ENCODE data around the gene HPS1. TPM values are rescaled to one million over a fixed set of nuclear protein-coding genes. Genes with fewer than 3 reads are reported as not detected.

HPS1 gene
- polyA plus RNA-seq, 2 of the 4 experiments (the other 2 are of a cell fraction), result 25.1 to 28.2 TPM

GRCh38 chr10:98486421-98486820, 39.7 kb upstream of the HPS1 start:
- ATAC-seq (no peak), DNase-seq (ENCODE audit: low read depth in 1 of 2, low spot score in 1 of 2) (no peak), FAIRE-seq (no peak)
- H3K9me3 ChIP-seq, result no peaks in the 10 kb centered on the region
- 36% methylated on average over 3 of the region's 3 CpGs for WGBS (ENCODE audit: missing lambda C conversion rate)
- TF ChIP-seq MAFK (IDR thresholded peaks at IDR 0.05; ENCODE audit: partially characterized antibody), result no peak
- TF ChIP-seq RNF2 (IDR thresholded peaks at IDR 0.05; ENCODE audit: borderline replicate concordance, low read depth), result no peak
- no peak for TF ChIP-seq ESRRA (IDR thresholded peaks at IDR 0.05; ENCODE audit: borderline replicate concordance, low read length)
- no peak for TF ChIP-seq ZC3H11A (IDR thresholded peaks at IDR 0.05)
- no peak for TF ChIP-seq JUN (IDR thresholded peaks at IDR 0.05)
- TF ChIP-seq PHF8 (IDR thresholded peaks at IDR 0.05; ENCODE audit: borderline replicate concordance, low read depth), result no peak
- no peak for TF ChIP-seq MYC (IDR thresholded peaks at IDR 0.05; ENCODE audit: borderline replicate concordance, low read length)
- TF ChIP-seq TP53 (CRISPR knock-in tag; IDR thresholded peaks at IDR 0.05), result no peak
- TF ChIP-seq NR3C1 (IDR thresholded peaks at IDR 0.05), result no peak
- no peak for TF ChIP-seq ZSCAN20 (CRISPR knock-in tag; IDR thresholded peaks at IDR 0.05)
- no peak for TF ChIP-seq TFCP2L1 (CRISPR knock-in tag; IDR thresholded peaks at IDR 0.05)
- TF ChIP-seq RARB (CRISPR knock-in tag; IDR thresholded peaks at IDR 0.05), result no peak
- TF ChIP-seq POLR2A (IDR thresholded peaks at IDR 0.05; ENCODE audit: low read length), result no peak
- no peak for TF ChIP-seq EHF (CRISPR knock-in tag; IDR thresholded peaks at IDR 0.05)
- TF ChIP-seq HOXA7 (CRISPR knock-in tag; IDR thresholded peaks at IDR 0.05), result no peak
- no peak for TF ChIP-seq HOXB5 (CRISPR knock-in tag; IDR thresholded peaks at IDR 0.05)
- no peak for TF ChIP-seq CBX2 (IDR thresholded peaks at IDR 0.05; ENCODE audit: borderline replicate concordance, low read depth)
- no peak for TF ChIP-seq CTCF (IDR thresholded peaks at IDR 0.05)
- TF ChIP-seq CHD2 (IDR thresholded peaks at IDR 0.05; ENCODE audit: low read length, partially characterized antibody), result no peak
- H3K4me2 ChIP-seq, result no peak overlapping the region
- ChIA-PET POLR2A (no interaction called here), CTCF (no interaction called here)
- H3K27ac ChIP-seq, result no peak overlapping the region
- no peak overlapping the region for H3K4me3 ChIP-seq
- H3K4me1 ChIP-seq, result no peaks in the 10 kb centered on the region

- no peaks in the 10 kb centered on the region for H3K4me1 ChIP-seq
- DNase-seq (ENCODE audit: low read depth in 1 of 2, low spot score in 1 of 2), result no peak
- no peaks in the 10 kb centered on the region for H3K9me3 ChIP-seq
- POLR2A ChIA-PET, result no interaction called here
- TF ChIP-seq MAX (IDR thresholded peaks at IDR 0.05) (no peak), POLR2AphosphoS2 (conservative IDR thresholded peaks at IDR 0.05; ENCODE audit: low read length) (no peak), FOXS1 (CRISPR knock-in tag; IDR thresholded peaks at IDR 0.05) (no peak), CTCF (IDR thresholded peaks at IDR 0.05) (no peak), CEBPB (IDR thresholded peaks at IDR 0.05) (no peak), ESRRA (IDR thresholded peaks at IDR 0.05; ENCODE audit: borderline replicate concordance, low read length) (no peak), SMC3 (IDR thresholded peaks at IDR 0.05) (no peak), EHMT2 (IDR thresholded peaks at IDR 0.05; ENCODE audit: low read depth) (no peak), EHF (CRISPR knock-in tag; IDR thresholded peaks at IDR 0.05) (no peak), FOSL2 (IDR thresholded peaks at IDR 0.05) (no peak), FOSL2 (CRISPR knock-in tag; IDR thresholded peaks at IDR 0.05) (no peak)
- no peak overlapping the region for H3K4me3 ChIP-seq
- WGBS (ENCODE audit: missing lambda C conversion rate), result 32% methylated on average over 2 of the region's 2 CpGs
- H3K27ac ChIP-seq, result no peak overlapping the region
- CTCF ChIA-PET, result interaction anchor here (1.2 kb wide), 1 partner anchor 19 kb away, joined by 3 read pairs; no protein-coding TSS in a partner anchor
- no peak for FAIRE-seq
- no peak overlapping the region for H3K4me2 ChIP-seq
- ATAC-seq, result no peak
These were observed 39.2 kb upstream of the HPS1 start for GRCh38 chr10:98485959-98486358.

Data from A549 (cell line).